ENCODE results near the gene CRADD. TPM values are rescaled to one million over a fixed set of nuclear protein-coding genes. Genes with fewer than 3 reads are reported as not detected.

The CRADD gene
- total and polyA plus RNA-seq, 2 donors (not counting 3 experiments of a cell fraction or from before 2014, with no cell fraction given) = 11.7 to 14.5 TPM

GRCh38 chr12:93846936-93847516, 169.9 kb downstream of the CRADD start:
- CTCF ChIA-PET = no interaction called here
- TF ChIP-seq EZH2 (IDR thresholded peaks at IDR 0.05; ENCODE audit: borderline replicate concordance, low read depth, low read length, severe bottlenecking) = no peak
- TF ChIP-seq, protein P1, sequence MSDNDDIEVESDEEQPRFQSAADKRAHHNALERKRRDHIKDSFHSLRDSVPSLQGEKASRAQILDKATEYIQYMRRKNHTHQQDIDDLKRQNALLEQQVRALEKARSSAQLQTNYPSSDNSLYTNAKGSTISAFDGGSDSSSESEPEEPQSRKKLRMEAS (IDR thresholded peaks at IDR 0.05; ENCODE audit: insufficient read depth, insufficient read length) = no peak
- no peak for TF ChIP-seq POLR2A (IDR thresholded peaks at IDR 0.05; ENCODE audit: low read depth, low read length)
- TF ChIP-seq CTCF (IDR thresholded peaks at IDR 0.05; ENCODE audit: extremely low read depth in 1 of 2, insufficient read depth in 1 of 2, low read depth in 1 of 2, low read length in 2 of 2) = no peak
- TF ChIP-seq POLR2AphosphoS5 (IDR thresholded peaks at IDR 0.05; ENCODE audit: insufficient read depth, low read depth, low read length) = no peak
- no TSS peak for BruUV-seq (replicated peaks)

More at GRCh38 chr12:93846936-93847516, 169.9 kb downstream of the CRADD start:
- Histone ChIP-seq H3K27ac (ENCODE audit: insufficient read depth, low read depth, low read length) (no peak overlapping the region), H3K9me1 (replicated peaks; ENCODE audit: control insufficient read depth, extremely low read depth, insufficient read depth, low read length) (no peaks in the 10 kb centered on the region), H4K20me1 (replicated peaks; ENCODE audit: control insufficient read depth, extremely low read depth, insufficient read depth, low read length) (no peaks in the 10 kb centered on the region), H2AFZ (ENCODE audit: low read depth, low read length) (no peak overlapping the region), H3K4me2 (ENCODE audit: insufficient read depth, low read length) (no peak overlapping the region), H3K36me3 (ENCODE audit: control insufficient read depth in 2 of 2, extremely low read depth in 1 of 2, insufficient read depth in 2 of 2, low read length in 2 of 2) (no peaks in the 10 kb centered on the region), H3K9me3 (replicated peaks; ENCODE audit: control insufficient read depth, insufficient read depth, low read length) (no peaks in the 10 kb centered on the region), H3K4me3 (replicated peaks in 1 of 3; ENCODE audit: insufficient read depth in 1 of 3, low read depth in 1 of 3, low read length in 3 of 3) (no peak overlapping the region), H3K9ac (replicated peaks; ENCODE audit: extremely low read depth, insufficient read depth, low read length) (no peak overlapping the region), H3K79me2 (ENCODE audit: control insufficient read depth, insufficient read depth, low read length) (no peaks in the 10 kb centered on the region), H3K27me3 (ENCODE audit: control insufficient read depth in 2 of 2, insufficient read depth in 2 of 2, low read length in 2 of 2) (no peaks in the 10 kb centered on the region), H3K4me1 (ENCODE audit: control insufficient read depth, extremely low read depth, insufficient read depth, low read length) (peaks cover 5% of the 10 kb centered on the region)
- POLR2A ChIA-PET = no interaction called here
- FAIRE-seq (no peak), DNase-seq (ENCODE audit: low read depth, low spot score) (no peak)
- intact Hi-C loops (cut with micrococcal nuclease) (no loop called here), dilution Hi-C loops (cut with MboI; ENCODE audit: extremely low pct_ligation_motif_present, low sequenced_read_pairs) (no loop called here)
